D341Med (cell line): Measurements from ENCODE around the gene SOX14.
A peak's percentile ranks its signal among the peaks of the same experiment; 100 is the strongest.

Experiments used
- DNase-seq: peaks from one replicate; pipeline ENCODE4 v3.0.0; 2012; ENCODE audit warnings: low spot score

The SOX14 gene

DNA sequence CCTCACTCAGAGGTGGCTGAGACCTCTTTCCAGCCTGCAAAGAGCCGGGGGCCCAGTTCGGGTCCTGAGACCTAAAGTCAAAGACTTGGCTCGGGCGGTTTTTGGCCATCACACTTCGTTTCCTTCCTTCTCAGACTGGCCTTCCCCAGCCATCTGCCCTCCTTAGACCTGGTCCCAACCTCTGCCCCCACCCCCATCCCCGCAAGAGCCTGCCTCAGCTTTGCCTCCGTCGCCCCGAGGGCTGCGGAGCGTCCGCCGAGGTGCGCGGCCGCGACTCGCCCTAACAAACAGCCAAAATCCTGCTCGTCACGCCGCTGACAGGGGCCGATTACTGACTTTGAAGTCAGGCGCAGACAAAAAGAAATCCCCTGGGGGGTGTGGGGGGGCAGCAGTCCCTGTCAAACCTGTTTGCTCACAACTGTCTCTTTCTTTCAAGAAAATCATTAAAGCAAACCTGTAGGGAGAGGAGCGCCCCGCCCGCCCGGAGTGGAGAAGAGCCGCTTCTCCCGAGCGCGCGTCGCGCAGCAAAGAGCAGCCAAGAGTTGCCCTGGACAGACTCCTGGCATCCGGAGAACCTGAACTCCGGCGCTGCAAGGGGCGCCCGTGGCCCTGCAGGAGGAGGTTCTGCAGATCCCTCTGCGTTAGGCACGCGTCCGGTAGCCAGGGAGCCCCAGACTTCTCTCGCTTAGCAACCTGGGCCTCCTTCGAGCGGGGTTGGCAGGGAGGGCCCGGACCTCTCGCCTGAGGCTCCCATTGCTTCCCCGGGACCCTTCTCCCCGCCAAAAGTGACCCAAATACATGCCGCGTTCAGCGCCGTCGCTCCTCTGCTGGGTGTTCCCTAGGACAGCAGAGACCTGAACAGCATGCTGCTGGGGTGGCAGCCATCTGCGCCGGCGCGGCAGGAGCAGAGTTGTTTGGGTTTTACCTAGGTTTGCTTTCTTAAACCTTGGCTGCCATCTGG is 4.5 kb downstream of the SOX14 start:
- no peak for DNase-seq

DNA sequence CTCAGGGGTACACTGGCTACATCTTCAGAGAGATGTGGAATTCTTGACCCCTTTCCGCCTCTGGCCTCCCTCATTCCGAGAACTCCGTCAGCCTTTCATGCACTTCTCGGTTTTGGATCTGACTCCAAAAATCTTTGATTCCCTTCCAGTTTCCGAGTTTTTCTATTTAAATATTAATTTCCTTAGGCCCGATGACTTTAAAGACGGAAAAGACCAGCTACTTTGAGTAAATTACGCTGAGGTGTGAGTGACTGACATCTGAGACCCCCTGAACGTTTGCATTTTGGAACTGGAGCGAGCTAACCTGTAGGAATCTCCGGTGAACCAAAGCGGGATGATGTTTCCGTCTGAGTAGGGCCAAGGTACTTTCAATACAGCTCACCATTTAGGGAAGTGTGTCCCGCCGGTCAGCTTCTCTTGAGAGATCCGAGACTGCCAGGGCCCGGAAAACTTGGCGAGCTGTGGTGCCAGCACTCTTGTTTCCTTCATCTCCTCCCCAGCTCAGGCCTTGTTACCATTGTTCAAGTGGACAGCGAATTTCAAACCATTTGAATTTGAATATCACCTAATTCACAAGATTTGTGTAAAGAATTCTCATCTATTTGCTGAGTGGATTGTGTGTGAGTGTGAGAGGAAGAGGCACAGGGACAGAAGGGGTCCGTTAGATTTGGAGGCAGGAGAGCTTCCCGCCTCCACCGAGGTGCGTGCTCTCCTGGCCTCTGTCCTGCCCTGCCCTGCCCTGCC is 5.4 kb downstream of the SOX14 start:
- DNase-seq, result no peak

DNA sequence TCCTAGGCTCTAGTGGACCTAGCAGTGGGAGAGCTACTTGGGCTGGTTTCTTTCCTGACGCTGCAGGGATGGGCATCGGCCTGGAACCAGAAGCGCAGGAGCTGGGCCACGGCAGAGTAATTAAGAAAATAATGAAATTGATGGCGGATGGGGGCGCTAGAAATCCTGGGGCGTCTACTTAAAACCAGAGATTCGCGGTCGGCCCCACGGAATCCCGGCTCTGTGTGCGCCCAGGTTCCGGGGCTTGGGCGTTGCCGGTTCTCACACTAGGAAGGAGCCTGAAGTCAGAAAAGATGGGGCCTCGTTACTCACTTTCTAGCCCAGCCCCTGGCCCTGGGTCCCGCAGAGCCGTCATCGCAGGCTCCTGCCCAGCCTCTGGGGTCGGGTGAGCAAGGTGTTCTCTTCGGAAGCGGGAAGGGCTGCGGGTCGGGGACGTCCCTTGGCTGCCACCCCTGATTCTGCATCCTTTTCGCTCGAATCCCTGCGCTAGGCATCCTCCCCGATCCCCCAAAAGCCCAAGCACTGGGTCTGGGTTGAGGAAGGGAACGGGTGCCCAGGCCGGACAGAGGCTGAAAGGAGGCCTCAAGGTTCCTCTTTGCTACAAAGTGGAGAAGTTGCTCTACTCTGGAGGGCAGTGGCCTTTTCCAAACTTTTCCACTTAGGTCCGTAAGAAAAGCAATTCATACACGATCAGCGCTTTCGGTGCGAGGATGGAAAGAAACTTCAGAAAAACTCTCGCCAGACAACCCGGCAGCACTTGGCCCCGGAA is 6.1 kb downstream of the SOX14 start:
- no peak for DNase-seq

DNA sequence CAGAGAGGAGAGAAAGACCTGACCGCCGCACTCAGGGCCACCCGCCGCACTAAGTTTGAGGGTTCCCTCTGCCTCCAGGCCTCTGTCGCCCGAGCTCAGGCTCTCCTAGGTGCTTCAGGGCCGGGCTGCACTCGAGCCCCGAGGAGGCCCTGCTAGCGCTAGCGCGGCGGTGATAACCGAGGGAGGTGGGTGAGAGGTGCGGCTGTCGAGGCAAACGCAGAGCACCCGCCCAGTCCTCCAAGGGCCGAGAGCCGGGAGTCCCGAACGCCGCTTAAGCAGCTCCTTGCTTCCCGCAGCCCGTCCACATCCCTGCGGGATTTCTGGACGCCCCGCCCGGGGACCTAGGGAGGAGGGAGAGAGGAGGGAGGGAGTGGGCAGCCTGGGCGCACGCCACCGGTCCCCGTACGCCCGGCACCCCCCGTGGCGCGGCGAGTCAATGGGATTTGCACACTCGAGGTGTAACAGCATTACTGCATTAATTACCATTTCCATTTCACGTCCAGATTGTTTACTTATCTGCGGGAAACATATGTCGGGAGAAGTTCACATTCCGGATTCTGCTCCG is 6.8 kb downstream of the SOX14 start:
- peak; percentile 70 for DNase-seq

DNA sequence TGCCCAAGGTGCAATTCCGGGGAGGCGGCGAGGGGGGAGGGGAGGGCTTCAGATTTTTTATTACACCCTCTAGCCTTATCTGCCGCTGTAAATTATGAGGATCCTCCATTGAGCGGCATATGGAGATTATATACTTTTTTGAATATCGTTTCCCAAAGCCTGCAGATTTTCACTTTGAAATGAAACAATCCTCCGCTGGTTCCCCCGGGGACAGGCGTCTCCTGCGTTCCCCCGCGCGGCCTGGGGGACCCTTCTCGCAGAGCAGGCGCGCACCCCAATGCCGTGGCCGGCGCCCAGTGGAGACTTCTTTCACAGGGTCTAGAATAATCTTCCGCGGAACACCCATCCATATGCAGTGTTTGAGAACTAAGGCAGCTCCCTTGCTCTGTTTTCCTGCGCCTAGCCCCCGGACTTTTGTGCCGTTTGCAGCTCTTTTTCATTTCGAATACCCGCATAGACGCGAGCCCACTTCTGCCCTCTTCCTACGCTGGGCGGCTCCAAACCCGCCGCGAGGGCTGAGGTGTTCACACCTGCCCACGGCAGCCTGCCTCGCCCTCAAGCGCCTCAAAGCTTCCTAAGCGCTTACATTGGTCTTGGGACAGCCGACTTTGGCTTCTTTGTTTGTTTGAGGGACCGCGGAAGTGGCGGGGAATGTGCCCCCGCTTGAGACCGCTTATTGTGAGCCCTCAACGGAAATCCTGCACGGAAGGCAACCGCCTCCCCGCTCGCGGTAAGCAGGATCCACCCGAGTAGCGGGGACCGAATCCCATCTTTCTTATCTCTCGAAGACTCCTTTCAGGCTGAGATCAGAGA is 7.5 kb downstream of the SOX14 start:
- peak; percentile 49 for DNase-seq

DNA sequence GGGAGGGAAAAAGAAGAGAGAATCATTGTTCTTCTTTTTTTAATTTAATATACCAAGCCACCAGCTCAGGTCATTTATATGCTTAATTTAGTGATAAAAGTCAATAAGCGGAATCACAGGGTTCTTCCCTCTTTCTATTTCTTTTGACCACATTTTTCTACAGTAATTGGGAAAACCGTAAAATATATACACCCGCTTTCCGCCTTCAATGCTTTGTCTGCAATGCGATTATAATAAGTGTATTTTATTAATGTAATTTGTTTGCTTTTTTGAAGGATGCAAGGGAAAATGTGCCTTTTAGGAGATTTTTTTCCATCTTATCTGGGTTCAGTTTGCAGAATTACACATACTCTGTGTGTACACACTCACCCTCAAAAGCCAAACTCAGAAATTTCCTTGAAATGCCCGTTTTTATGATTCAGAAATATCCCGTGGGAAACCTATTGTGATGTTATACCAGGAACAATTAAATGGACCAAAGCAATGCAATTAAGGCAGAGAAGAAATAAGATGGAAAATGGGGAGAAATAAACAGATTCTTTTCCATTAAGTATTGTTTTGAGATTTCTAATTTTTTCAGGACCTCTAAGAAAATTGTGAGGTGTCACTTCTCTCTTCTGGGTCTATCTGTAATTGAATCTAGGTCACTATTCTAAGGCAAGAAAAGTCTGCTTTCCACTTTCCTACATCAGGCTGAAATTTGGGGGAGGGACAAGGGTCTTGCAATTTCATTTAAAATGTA is 8.3 kb downstream of the SOX14 start:
- no peak for DNase-seq

DNA sequence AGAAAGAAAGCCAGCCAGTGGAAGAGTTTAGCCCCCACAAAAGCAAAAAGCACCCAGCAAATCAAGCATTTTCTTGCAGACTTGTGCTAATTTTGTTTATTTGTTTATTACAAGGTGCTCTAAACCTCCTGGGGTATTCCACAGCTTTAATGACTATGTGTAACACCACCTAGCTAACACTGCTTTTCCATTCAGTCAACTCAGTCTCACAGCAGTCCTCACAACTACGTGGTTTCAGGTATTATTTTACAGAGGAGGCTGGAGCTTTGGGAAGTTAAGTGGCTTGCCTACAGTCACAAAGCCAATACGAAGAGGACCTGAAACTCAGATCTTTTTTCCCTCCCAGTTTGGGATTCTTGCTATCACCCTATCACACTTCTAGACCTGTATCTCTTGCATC is 14.8 kb downstream of the SOX14 start:
- no peak for DNase-seq

DNA sequence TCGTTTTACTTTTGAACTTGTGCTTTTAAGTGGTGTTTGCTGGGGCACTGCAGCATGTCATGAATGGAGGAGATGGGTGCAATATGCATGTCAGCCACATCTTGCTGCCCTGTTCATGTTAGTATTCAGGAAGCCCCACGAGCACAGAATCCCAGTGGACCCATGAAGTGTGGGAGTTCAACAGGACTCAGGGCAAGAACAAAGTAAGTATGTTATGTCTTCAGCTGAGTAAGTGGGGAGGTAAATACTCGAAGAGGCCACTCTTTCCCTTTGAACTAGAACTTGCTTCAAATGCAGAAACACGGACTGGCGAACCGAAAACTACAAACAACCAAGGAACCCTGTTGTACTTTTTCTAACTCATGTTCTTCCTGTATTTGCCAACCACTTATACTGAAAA is 23.4 kb downstream of the SOX14 start:
- no peak for DNase-seq

DNA sequence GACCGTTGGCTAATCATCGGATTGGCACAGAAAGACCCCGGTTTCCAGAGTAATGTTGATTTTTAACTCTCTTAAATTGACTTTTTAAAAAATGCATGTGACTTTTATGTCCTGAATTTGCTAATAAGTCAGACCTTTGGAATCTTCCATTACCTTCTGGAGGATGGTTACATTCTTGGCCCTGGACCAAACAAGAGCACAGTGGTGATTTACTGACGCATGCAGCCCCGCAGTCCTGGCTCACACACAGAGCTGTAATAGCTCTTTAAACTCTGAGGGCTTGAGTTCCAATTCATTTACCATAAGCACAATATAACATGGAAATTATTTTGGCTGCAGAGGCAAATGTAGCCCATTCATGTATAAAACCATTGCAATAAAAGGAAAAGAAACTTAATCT is 25.1 kb downstream of the SOX14 start:
- no peak for DNase-seq

DNA sequence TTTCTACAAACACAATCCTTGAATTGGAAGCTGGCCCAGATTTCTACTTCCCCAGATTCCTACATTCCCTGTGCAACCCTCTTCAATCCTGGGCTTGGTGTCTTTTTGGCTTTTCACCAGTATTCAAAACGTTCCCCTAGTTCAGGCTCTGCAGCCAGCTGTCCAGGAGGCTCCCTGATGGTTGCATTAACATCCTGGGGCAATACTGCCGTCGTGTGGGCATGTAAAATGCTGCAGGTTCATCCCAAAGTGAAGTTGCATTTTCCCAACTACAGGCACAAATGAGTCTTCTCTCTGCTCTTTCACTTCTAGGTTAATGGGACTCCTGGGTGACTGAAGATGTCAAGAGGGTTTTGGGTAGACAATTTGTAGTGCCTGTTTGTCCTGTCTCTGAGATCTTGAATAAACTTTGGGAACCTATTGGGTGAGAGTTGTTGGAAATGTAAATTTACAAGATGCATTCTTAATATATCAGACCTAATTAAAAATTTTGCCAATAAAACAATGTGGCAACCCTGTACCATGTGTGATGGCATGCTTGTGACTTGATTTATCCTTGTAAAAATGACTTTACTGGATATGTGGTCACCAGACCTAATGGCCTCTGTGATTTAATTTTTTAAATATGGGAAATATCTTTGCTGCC is 28.6 kb downstream of the SOX14 start:
- DNase-seq, result peak; percentile 77

DNA sequence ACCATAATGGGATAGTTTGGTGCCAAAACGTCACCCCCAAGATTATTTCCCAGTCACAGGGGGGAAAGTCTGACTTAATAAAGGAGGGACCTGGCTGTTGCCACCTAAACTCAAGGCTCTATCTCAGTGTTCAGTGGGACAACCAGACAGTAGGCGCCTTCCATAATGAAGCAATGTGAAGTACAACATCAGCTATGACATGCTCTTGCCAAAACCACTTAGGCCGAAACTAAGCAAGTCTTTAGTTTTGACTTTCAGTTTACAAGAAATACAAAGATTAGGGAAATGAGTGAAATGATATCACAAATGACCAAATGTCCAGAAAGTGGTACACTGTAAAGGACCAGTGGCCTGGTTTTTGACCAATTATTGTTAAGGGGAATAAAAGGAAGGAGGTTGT is 32.9 kb downstream of the SOX14 start:
- no peak for DNase-seq

DNA sequence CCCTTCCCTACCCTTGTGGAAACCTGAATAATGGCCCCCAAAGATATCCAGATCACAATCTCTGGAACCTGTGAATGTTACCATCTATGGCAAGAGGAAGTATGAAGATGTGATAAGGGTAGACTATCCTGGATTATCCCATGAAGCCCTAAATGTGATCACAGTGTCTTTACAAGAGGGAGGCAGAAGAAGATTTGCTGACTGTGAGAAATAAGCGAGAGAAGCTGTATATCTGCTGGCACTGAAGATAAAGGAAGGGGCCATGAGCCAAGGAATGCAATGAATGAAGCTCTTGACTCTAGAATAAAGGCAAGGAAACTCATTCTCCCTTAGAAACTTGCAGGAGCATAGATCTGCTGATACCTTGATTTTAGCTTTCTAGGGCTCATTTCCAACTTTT is 39.1 kb downstream of the SOX14 start:
- DNase-seq, result no peak

DNA sequence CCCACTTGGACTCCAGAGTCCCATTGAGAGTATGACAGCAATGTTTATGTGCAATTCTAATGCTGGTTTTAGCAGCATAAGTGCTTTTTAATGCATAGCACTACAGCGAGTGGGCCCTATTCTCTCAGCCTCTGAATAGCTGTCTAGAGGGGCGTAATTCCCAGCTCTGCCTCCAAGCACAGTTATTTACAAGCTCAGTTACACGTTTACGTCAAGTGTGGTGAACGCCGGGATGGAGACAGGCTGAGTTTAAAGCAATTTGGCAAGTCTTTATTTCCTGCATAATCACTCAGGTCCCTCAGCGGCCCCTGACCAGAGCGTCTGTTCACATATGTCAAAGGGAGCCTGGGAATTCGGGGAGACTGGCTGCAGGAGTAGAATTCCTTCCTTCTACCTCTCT is 43.9 kb downstream of the SOX14 start:
- DNase-seq, result no peak

DNA sequence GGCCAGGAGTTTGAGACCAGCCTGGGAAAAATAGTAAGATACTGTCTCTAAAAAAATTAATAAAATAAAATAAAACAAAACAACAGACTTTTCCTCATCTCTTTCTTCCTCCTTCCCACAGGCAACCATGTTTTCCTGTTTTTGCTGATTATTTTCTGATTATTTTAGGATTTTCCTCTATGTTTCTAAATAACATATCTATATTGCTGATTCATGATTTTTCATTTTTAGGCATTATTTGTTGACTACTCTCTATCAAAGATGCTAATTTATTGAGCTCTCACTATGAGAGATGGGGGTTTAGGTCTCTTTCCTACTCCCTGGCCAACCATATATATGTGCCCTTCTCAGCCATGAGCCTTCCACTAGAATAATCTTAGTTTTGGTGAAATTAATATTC is 45.4 kb downstream of the SOX14 start:
- DNase-seq, result no peak

DNA sequence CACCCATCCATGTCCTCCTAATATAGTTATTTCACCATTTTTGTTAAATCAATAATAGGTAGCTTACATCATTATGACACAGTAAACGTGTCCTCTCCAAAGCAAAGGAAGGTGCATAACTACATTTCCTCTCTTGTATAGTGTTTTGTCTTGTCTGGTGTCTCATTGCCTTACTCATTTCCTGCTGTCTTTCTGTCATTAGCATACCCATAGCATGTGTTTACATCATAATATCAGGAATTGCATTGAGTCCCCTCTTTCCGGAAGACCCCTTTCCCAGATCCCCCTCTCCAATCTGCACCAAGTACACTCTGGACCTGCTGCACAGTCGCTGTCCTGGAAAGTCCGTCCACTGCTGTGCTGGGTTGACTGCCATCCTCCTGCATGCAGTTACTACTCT is 47.9 kb downstream of the SOX14 start:
- no peak for DNase-seq

DNA sequence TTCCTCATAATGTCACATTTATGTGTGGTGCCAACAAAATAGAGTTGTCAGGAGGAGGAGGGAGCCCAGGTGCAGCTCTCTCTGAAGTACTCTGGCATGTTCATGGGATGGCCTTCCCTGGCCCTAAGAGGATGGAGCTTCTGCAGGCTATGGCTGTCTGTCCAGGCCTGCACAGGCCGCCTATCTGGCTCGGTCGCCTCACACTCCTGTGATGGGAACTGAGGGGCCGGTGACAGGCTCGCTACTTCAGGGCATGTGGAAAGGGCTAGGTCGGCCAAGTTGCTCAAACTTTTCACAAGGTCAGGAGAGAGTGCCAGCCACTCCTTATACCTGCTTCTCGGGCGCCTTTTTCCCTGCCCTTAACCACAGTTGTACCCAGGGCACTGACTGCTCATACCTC is 51.1 kb downstream of the SOX14 start:
- DNase-seq, result no peak
